Measurements from ENCODE around the gene RASGRP4.

Gene RASGRP4

DNA sequence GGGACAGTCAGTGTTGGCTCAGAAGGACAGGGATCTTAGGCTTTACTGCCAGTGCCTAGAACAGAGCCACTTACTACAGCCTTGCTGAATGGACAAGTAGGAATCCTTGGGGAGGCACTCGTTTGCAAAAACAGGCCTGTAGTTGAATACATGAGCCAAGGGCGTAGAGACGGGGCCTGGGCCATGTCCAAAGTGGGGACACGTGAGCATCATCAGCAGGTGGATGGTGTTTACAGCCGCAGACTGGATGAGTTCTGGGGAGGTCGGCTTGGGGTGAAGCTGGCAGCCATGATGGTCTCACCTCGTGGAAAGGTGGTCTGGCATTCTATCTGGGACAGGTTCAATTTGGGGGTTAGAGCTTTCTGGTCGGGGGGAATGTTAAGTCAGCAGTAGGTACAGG, 25.0 kb upstream of the RASGRP4 start:
- no peak overlapping the region for H2AFZ ChIP-seq (ENCODE audit: low read length)
- no peaks in the 10 kb centered on the region for H3K9me3 ChIP-seq (ENCODE audit: low read length)
- H3F3A ChIP-seq (ENCODE audit: insufficient read depth, low read length) = no peaks in the 10 kb centered on the region
- H3K4me3 ChIP-seq (ENCODE audit: low read depth, low read length, poor library complexity, severe bottlenecking) = no peak overlapping the region
- TF ChIP-seq EZH2 (IDR thresholded peaks at IDR 0.05; ENCODE audit: borderline replicate concordance, low read length) = no peak
- TF ChIP-seq, protein P1, sequence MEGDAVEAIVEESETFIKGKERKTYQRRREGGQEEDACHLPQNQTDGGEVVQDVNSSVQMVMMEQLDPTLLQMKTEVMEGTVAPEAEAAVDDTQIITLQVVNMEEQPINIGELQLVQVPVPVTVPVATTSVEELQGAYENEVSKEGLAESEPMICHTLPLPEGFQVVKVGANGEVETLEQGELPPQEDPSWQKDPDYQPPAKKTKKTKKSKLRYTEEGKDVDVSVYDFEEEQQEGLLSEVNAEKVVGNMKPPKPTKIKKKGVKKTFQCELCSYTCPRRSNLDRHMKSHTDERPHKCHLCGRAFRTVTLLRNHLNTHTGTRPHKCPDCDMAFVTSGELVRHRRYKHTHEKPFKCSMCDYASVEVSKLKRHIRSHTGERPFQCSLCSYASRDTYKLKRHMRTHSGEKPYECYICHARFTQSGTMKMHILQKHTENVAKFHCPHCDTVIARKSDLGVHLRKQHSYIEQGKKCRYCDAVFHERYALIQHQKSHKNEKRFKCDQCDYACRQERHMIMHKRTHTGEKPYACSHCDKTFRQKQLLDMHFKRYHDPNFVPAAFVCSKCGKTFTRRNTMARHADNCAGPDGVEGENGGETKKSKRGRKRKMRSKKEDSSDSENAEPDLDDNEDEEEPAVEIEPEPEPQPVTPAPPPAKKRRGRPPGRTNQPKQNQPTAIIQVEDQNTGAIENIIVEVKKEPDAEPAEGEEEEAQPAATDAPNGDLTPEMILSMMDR (IDR thresholded peaks at IDR 0.05; ENCODE audit: low read length) = no peak
- no peaks in the 10 kb centered on the region for H3K4me1 ChIP-seq (ENCODE audit: insufficient read depth, low read length, severe bottlenecking)
- H3K4me2 ChIP-seq (ENCODE audit: low read length) = no peak overlapping the region
- H3K27ac ChIP-seq (ENCODE audit: low read depth, low read length, poor library complexity, severe bottlenecking) = no peak overlapping the region
- no peaks in the 10 kb centered on the region for H3K9me2 ChIP-seq (ENCODE audit: low read depth, low read length)
- no peaks in the 10 kb centered on the region for H4K20me1 ChIP-seq (ENCODE audit: insufficient read depth, low read length)
- H3K36me3 ChIP-seq (ENCODE audit: insufficient read depth, low read length) = no peaks in the 10 kb centered on the region
- H3K27me3 ChIP-seq (ENCODE audit: insufficient read depth, low read length) = no peaks in the 10 kb centered on the region
- H3K79me2 ChIP-seq (ENCODE audit: insufficient read depth, low read length) = no peaks in the 10 kb centered on the region
- H3K9ac ChIP-seq (ENCODE audit: low read length) = no peak overlapping the region

DNA sequence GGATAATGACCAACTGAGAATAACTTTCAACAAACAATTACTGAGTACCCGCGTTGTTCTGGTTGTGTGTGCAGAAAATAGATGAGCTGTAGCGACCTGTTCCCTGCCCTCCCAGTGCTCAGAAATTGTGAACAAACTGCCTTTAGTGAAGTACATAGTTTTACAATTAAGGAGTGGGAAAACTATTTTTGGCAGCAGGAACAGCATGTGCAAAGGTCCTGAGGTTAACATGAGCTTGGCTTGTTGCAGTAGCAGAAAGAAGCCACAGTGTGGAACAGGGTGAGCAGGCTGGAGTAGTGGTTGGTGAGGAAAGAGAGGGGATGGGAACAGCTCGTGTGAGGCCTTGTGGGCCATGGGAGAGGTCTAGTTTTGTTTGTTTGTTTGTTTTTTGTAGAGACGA, 23.5 kb upstream of the RASGRP4 start:
- H4K20me1 ChIP-seq (ENCODE audit: insufficient read depth, low read length) = no peaks in the 10 kb centered on the region
- no peaks in the 10 kb centered on the region for H3K9me3 ChIP-seq (ENCODE audit: low read length)
- no peak overlapping the region for H3K4me2 ChIP-seq (ENCODE audit: low read length)
- H3K4me3 ChIP-seq (ENCODE audit: low read depth, low read length, poor library complexity, severe bottlenecking) = no peak overlapping the region
- no peak overlapping the region for H2AFZ ChIP-seq (ENCODE audit: low read length)
- no peaks in the 10 kb centered on the region for H3K4me1 ChIP-seq (ENCODE audit: insufficient read depth, low read length, severe bottlenecking)
- H3K27me3 ChIP-seq (ENCODE audit: insufficient read depth, low read length) = no peaks in the 10 kb centered on the region
- H3K36me3 ChIP-seq (ENCODE audit: insufficient read depth, low read length) = no peaks in the 10 kb centered on the region
- no peaks in the 10 kb centered on the region for H3K79me2 ChIP-seq (ENCODE audit: insufficient read depth, low read length)
- TF ChIP-seq, protein P1 (IDR thresholded peaks at IDR 0.05; ENCODE audit: low read length) = no peak
- TF ChIP-seq EZH2 (IDR thresholded peaks at IDR 0.05; ENCODE audit: borderline replicate concordance, low read length) = no peak
- H3K9me2 ChIP-seq (ENCODE audit: low read depth, low read length) = no peaks in the 10 kb centered on the region
- no peaks in the 10 kb centered on the region for H3F3A ChIP-seq (ENCODE audit: insufficient read depth, low read length)
- no peak overlapping the region for H3K27ac ChIP-seq (ENCODE audit: low read depth, low read length, poor library complexity, severe bottlenecking)
- H3K9ac ChIP-seq (ENCODE audit: low read length) = no peak overlapping the region

DNA sequence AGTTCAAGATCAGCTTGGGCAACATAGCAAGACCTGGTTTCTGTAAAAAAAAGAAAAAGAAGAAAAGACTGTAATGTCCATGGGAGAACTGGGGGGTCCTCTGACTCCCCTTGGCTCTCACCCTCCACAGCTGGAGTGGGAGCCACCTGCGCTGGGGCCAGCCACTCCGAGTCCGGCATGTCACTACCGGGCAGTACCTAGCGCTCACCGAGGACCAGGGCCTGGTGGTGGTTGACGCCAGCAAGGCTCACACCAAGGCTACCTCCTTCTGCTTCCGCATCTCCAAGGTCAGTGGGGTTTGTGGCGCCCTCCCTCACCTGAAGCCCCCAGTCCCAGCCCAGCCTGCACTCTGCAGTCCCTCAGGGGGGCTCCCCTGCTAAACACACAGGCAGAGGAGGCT, 22.2 kb upstream of the RASGRP4 start:
- Histone ChIP-seq H3K4me2 (ENCODE audit: low read length) (no peak overlapping the region), H4K20me1 (ENCODE audit: insufficient read depth, low read length) (no peaks in the 10 kb centered on the region), H3K4me3 (ENCODE audit: low read depth, low read length, poor library complexity, severe bottlenecking) (no peak overlapping the region), H3K27ac (ENCODE audit: low read depth, low read length, poor library complexity, severe bottlenecking) (no peak overlapping the region), H3F3A (ENCODE audit: insufficient read depth, low read length) (no peaks in the 10 kb centered on the region), H3K79me2 (ENCODE audit: insufficient read depth, low read length) (no peaks in the 10 kb centered on the region), H3K9me2 (ENCODE audit: low read depth, low read length) (no peaks in the 10 kb centered on the region), H3K36me3 (ENCODE audit: insufficient read depth, low read length) (no peaks in the 10 kb centered on the region), H3K9me3 (ENCODE audit: low read length) (no peaks in the 10 kb centered on the region), H2AFZ (ENCODE audit: low read length) (no peak overlapping the region), H3K4me1 (ENCODE audit: insufficient read depth, low read length, severe bottlenecking) (no peaks in the 10 kb centered on the region), H3K27me3 (ENCODE audit: insufficient read depth, low read length) (no peaks in the 10 kb centered on the region), H3K9ac (ENCODE audit: low read length) (no peak overlapping the region)
- TF ChIP-seq, protein P1 (IDR thresholded peaks at IDR 0.05; ENCODE audit: low read length) = no peak
- no peak for TF ChIP-seq EZH2 (IDR thresholded peaks at IDR 0.05; ENCODE audit: borderline replicate concordance, low read length)
